GM19351 (cell line): ENCODE measurements around the gene HHAT.

Experiments
- ATAC-seq: cut with Tn5 transposase; IDR thresholded peaks from one replicate; pipeline ENCODE4 v1.9.1; 2021; ENCODE audit warnings: mild to moderate bottlenecking, moderate library complexity; ENCODE audit not compliant: unreplicated experiment

Gene HHAT

GRCh38 chr1:210698661-210699060, 370.0 kb downstream of the HHAT start:
- ATAC-seq = no peak

GRCh38 chr1:210700083-210700482, 371.4 kb downstream of the HHAT start:
- no peak for ATAC-seq

GRCh38 chr1:210700511-210700910, 371.8 kb downstream of the HHAT start:
- ATAC-seq = no peak

GRCh38 chr1:210702506-210702905, 373.8 kb downstream of the HHAT start:
- no peak for ATAC-seq

- no peak for ATAC-seq
Observed at GRCh38 chr1:210703593-210703992, 374.9 kb downstream of the HHAT start.

- no peak for ATAC-seq
Observed at GRCh38 chr1:210705086-210705485, 376.4 kb downstream of the HHAT start.

GRCh38 chr1:210706246-210706645, 377.5 kb downstream of the HHAT start:
- no peak for ATAC-seq

GRCh38 chr1:210707300-210708240, 378.9 kb downstream of the HHAT start:
- no peak for ATAC-seq

- ATAC-seq = no peak
Observed at GRCh38 chr1:210709701-210710100, 381.0 kb downstream of the HHAT start.

- ATAC-seq = no peak
Observed at GRCh38 chr1:210711825-210712612, 383.3 kb downstream of the HHAT start.

- ATAC-seq = no peak
Observed at GRCh38 chr1:210715072-210715471, 386.4 kb downstream of the HHAT start.

- ATAC-seq = no peak
Observed at GRCh38 chr1:210722410-210723081, 393.8 kb downstream of the HHAT start.

- no peak for ATAC-seq
Observed at GRCh38 chr1:210723646-210724045, 394.9 kb downstream of the HHAT start.

- ATAC-seq = no peak
Observed at GRCh38 chr1:210724768-210725167, 396.1 kb downstream of the HHAT start.
